Left renal pelvis (tissue), 4 donors: Measurements from ENCODE around the gene TIRAP. TPM values are rescaled to one million over a fixed set of nuclear protein-coding genes. Genes with fewer than 3 reads are reported as not detected.

Experiments used
- DNase-seq, 4 donors: peaks; one replicate each; pipeline ENCODE4 v3.0.0-alpha.2; 2013; ENCODE audit warnings: low read depth in 4 of 4, low spot score in 3 of 4
- polyA plus RNA-seq, 4 donors: library from polyadenylated mRNA; unstranded; fragments of 120-200 nt; gene quantifications; one replicate each; pipeline ENCODE4 v1.2.1, GENCODE V29; 2013; ENCODE audit not compliant: insufficient read length in 4 of 4

Gene TIRAP
- polyA plus RNA-seq, 4 donors: 9.4 to 16.8 (median 11.2) TPM

DNA sequence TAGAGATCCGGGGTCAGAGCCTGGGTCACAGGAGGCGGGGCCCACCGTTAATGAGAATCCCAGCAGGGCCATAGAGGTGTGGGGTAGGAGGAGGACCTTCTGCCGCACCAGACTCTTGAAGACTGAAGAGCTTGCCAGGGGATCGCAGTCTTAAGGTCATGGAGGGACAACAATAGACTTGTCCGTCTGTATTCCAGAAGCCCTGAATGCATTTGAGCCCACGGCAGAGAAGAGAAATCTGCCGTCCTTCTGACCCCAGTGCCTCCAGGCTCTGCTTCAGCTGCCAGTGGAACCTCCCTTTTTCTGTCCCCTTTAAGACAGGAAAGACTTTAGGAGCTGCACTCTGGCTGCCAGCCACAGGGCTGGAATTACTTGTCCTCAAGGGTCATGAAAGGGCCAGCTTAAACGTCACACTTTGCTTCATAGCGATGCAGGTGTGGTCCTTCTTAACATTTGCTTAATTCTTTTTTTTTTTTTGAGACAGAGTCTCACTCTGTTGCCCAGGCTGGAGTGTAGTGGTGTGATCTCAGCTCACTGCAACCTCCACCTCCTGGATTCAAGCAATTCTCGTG, 57.1 kb downstream of the TIRAP start:
- no peak for DNase-seq

DNA sequence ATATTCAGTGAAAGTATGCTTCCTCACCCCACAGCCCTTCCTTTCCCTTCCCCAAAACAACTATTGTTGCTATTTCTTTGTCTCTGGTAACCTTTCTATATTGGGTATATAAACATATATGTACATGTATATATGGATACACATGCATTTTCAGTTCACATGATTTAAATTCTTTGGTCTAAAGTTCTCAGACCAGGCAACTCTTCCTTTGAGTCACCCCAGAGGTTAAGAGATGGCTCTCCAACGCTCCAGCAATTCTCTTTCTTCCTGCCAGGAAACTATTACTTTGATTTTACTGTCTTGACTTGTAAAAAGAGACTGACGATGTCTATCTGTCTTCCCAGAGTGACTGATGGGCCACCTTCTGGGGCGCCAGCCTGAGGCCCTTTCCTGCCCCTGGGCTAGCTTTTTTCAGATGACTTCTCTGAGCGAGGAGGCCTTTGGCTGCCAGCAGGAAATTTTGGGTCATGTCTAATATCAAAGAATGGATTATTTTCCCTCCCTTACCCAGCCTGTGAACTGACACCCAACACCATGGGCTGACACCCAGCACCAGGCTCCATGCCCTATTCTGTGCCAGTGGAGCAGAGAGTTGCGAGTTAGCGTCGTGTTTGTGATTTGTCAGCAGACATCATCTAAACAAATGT, 58.2 kb downstream of the TIRAP start:
- no peak for DNase-seq

DNA sequence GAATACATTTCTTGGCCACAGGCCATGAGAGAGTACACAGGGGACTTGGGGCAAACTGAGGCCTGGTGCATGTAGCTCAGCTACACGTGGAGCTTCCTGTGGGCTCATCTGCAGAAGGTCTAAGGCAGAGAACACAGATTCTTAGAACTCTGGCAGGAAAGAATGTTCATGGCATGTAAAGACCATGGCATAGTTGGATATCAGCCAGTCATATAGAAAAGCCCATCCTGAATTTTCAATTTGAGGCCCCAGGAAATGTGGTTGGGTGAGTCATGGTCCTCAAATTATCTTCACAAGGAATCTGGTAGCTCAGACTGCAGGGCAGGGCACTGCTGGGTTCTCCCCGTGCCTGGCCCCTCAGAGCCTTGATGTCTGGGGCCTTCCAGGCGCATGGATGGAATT, 58.9 kb downstream of the TIRAP start:
- DNase-seq: no peak

DNA sequence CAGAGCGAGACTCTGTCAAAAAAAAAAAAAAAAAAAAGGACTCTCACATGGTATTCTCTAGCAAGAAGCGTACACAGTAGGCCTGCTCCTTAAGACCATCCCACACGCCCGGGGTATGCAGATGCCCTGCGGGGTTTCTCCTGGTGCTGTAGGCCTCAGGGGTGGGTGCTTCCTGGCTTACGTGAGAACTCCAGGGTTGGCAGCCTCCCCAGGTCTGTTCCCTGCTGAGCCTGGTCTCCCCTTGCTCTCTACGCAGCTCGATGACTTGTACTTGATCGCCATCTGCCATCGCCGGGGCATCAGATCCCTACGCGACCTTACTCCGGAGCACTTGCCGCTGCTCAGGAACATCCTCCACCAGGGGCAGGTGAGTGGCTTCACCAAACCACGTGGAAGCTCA, 60.2 kb downstream of the TIRAP start:
- no peak for DNase-seq

Other genes with a start within 250 kb of the TIRAP start
- gene CDON, start 220.2 kb upstream of the TIRAP start, polyA plus RNA-seq: 100 to 1,000 TPM in 1 of 4 donors, 10 to 100 TPM in 3; 24.6 to 136 (median 28.3) TPM
- 10 to 100 TPM; 29.1 to 38.6 (median 30.4) TPM for gene RPUSD4, start 71.4 kb upstream of the TIRAP start, polyA plus RNA-seq
- 10 to 100 TPM; 28.6 to 33.4 (median 30.1) TPM for gene FAM118B, start 71.3 kb upstream of the TIRAP start, polyA plus RNA-seq
- gene SRPRA, start 14.2 kb upstream of the TIRAP start, polyA plus RNA-seq: 10 to 100 TPM; 80.2 to 97.6 (median 83.9) TPM
- gene FOXRED1, start 13.9 kb upstream of the TIRAP start, polyA plus RNA-seq: 10 to 100 TPM; 24.1 to 62.3 (median 32.9) TPM
- gene DCPS, start 21.0 kb downstream of the TIRAP start, polyA plus RNA-seq: 10 to 100 TPM; 10.5 to 16.3 (median 15.0) TPM
- gene ST3GAL4, start 72.6 kb downstream of the TIRAP start, polyA plus RNA-seq: 10 to 100 TPM; 17.0 to 33.6 (median 19.9) TPM